ENCODE results near the gene PARD3.
"Not testable (repeated sequence)": the region's sequence is repeated elsewhere in the genome, so short reads cannot be mapped to it uniquely, and the experiment has no call there.

PARD3 gene

DNA sequence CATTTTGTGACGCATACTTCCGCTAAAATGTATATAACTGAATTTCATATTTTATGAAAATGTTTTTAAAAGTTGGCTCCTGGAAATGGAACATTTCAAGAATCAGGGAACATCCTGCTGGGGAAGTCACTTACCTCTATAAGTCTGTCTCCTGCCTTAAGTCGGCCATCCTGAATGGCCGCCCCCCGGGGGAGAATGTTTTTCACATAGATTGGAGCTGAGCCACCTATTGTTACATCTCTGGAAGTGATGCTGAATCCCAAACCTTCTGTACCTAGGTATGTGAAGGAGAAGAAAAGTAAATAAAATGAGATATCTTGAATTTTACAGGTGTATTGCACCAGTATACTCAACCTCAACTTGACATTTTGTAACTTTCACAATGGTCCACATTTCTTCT, 437.3 kb downstream of the PARD3 start:
- FAIRE-seq = no peak

DNA sequence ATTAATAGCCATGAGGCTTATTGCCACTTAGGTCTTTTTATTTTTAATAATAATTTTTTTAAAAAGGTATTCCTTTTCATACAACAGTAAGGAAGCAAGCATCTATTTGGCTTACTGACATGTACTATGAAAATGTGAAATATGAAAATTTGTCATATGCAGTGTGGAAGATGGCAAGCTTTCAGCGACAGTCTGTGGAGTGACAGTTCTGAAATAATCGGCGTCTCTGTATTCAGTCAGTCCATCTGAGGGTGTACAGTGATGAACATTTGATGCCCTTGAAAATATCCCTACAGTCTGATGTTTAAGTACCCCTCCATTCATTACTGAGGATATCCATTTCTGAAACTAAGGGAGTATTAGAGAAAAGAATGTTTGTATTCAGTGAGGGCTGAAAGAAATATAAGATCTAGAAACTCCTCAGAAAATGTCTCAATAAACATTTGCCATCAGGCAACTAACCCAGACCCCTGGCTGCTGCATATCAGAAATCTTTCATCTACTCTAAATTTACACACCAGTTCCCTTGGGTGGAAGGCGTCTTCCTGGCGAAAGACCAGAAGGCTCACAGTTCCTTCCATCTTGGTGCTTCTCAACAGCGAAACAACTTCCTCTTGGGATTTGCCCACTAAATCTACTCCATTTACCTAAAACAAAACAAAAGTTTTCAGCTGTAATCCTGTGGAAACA, 440.6 kb downstream of the PARD3 start:
- FAIRE-seq (peak; percentile 20), DNase-seq (ENCODE audit: insufficient read length, low spot score) (no peak)

More for the DNA sequence above, 437.3 kb downstream of the PARD3 start:
- no peak for DNase-seq (ENCODE audit: insufficient read length, low spot score)

DNA sequence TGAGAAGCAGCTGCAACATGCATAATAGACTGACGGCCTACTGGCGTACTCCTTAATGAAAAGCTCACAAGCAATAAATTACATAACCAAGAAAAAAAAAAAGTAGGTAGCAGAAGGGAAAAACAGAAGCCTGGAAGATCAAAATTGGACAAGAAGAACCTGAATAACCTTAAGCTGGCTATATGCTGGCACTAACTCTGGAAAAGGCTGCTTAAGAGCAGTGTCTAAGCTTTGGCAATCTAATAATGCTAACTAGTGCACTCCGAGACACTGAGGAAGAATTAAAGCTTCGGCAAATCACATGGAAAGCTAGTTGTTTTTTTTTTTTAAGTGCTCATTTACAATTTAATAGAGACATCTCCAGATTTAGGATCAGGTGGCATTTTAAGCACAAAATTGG, 441.9 kb downstream of the PARD3 start:
- FAIRE-seq (no peak), DNase-seq (ENCODE audit: insufficient read length, low spot score) (no peak)

DNA sequence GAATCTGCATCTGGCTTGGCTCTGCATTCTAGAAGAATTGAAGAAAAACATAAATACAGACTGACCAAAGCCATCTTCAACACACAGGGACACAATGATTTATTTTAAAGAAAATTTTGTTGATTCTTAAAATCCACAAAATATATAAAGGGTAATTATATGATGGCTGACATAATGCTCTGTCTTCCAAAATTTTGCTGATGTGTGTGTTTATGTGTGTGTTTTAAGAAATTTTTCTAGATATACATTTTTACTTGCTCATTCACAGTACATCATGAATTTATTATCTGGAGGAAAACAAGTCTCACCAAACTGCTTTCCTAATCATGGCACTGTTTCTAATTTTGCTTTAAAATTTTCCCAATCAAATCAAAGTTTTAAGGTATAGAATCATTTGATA, 442.6 kb downstream of the PARD3 start:
- DNase-seq (ENCODE audit: insufficient read length, low spot score) (no peak), FAIRE-seq (no peak)

DNA sequence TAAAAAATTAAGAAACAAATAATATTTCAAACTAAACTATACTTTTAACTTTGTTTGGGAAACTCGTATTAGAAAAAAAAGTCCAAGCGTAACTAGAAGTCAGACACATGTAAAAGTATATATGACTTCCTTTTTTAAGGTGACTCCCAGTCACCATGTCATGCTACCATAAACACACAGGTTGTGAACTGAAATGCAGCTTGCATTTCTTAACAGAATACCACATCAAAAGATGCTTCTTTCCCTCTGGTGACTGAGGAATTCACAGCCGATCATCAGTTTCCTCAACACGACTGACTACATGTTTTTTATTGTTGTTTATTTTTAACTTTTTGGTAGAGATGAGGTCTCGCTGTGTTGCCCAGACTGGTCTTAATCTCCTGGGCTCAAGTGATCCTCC, 445.0 kb downstream of the PARD3 start:
- peak; percentile 16 for FAIRE-seq

DNA sequence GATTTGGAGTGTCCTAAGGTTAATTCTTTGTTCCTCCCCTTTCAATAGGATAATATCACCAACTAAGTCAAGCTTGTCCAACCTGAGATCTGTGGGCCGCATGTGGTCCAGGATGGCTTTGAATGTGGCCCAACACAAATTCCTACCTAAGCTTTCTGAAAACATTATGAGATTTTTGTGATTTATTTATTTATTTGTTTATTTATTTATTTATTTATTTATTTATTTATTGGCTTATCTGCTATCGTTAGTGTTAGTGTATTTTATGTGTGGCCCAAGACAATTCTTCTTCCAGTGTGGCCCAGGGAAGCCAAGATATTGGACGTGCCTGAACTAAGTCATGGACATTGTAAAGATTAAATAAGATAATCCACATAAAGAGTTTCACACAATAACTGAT, 446.0 kb downstream of the PARD3 start:
- no peak for FAIRE-seq
- DNase-seq (ENCODE audit: insufficient read length, low spot score) = no peak

More for the DNA sequence above, 445.0 kb downstream of the PARD3 start:
- DNase-seq (ENCODE audit: insufficient read length, low spot score) = no peak

DNA sequence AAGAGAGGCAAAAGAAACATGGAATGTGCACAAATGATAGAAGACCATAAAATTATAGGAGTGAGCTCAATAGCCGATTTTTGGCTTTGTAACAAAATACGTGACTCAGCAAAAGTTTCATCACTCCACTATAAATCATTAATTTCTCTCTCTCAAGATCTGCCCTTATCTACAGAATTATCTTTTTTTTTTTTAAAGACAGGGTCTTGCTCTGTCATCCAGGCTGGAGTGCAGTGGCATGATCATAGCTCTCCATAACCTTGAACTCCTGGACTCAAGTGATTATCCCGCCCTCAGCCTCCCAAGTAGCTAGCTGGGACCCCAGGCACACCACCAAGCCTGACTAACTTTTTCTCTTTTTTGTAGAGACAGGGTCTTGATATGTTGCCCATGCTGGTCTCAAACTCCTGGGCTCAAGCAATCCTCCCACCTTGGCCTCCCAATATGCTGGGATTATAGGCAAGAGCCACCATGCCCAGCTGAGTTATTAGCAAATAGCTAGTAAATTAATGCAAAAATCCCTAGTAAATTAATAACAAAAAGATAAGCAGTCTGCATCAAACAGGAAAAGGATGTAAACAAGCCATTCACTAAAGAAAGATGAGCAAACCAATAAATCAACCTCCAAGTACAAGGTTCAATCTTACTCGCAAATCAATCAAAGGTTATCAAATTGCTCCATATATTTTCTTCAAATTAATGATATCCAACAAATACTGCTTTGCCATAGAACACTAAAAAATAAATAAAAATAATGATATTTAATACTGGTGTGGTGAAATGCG, 450.7 kb downstream of the PARD3 start:
- DNase-seq (ENCODE audit: insufficient read length, low spot score) = no peak
- no peak for FAIRE-seq

DNA sequence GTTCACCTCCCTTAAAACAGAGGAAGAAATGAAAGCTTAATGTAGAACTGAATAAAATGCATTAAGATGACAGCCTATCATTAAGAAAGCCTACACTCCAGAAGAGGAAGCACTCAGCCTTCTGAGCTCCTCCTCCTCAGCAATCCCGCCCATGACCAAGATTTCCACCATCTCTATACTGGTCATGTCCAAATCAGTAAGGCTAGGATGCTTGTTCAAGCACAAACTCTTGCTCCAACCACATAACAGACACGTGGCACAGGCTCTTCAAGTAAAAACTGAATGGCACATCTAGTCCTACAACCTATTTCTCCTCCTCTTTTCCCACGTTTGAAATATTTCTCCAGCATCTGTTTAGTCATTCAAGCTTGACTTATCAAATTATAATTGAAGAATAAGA, 454.1 kb downstream of the PARD3 start:
- no peak for DNase-seq (ENCODE audit: insufficient read length, low spot score)
- FAIRE-seq = no peak

DNA sequence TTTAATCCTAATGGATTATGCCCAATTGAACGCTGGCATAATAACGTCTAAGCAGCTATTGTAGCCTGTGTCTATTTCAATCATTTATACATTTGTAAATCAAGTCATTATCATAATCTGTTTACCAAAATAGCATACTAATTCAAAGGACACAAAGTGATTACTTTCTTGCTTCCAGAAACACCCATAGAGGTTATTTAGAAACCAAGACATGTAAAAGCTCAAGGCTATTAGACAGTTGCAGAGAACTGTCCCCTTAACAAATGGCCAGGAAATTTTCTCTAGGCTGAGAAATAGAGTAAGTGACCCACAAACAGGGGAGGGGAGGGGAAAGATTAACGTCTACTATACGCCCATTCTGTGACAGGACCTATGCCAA, 455.7 kb downstream of the PARD3 start:
- FAIRE-seq = no peak

DNA sequence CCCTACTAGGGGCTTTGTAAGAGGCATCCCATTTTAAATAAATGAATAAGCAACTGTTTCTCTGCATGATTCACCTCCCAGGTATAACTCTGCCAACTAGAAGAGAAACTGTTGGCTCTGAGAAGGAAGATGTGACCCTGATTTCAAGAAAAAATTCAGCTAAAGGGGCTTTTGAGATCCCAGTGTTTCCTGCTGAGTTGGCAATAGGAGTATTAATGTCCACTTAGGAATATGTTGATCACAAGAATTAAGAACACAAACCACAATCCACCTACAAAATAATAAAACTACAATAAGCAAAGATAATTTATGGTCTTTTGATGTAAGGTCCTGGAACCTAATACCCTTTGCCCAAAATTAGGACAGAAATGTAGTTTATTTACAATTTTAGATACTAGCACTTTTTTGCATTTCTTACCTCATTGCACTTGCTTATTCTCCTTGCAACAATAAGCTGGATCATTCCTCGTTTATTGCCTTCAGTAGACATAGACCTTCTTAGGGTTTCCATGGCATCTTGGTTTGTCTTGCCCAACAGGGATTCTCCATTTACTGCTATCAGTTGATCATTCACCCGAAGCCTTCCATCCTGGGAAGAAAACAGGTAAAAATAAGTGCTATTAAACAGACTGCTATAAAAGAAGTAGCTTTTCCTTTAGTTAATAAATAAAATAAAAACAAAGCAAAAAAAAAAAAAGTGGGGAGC, 456.2 kb downstream of the PARD3 start:
- no peak for FAIRE-seq

More for the DNA sequence above, 455.7 kb downstream of the PARD3 start:
- no peak for DNase-seq (ENCODE audit: insufficient read length, low spot score)

DNA sequence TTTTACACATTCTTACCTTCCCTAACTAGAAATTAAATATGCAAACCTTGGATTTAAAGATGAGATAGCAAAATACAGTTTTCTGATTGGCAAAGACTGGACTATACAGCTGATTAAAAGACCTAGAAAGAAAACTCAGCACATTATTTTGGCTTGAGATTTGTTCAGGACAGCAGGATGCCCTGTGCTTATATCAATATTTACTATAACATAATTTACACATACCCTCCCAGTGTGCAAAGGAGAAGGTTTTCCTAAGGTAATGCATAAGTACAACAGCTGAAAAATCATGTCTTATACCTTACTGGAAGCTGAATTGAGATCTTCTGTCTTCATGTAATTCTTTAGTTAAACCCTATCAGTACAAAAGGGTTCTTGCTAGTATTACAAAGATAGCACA, 458.6 kb downstream of the PARD3 start:
- FAIRE-seq (no peak), DNase-seq (ENCODE audit: insufficient read length, low spot score) (no peak)

More for the DNA sequence above, 456.2 kb downstream of the PARD3 start:
- DNase-seq (ENCODE audit: insufficient read length, low spot score) = no peak

DNA sequence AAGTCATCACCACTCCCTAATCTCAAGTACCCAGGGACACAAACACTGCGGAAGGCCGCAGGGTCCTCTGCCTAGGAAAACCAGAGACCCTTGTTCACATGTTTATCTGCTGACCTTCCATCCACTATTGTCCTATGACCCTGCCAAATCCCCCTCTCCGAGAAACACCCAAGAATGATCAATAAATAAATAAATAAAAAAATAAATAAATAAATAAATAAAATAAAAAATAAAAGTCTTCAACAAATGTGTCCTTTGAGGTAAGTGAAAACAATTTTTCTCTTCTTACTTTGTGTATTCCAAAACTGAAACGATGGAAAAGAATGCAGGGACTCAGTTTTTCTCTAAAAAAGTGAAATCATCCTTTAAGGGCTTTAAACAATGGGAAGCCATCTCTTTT, 461.6 kb downstream of the PARD3 start:
- not testable (repeated sequence) for DNase-seq (ENCODE audit: insufficient read length, low spot score); FAIRE-seq

DNA sequence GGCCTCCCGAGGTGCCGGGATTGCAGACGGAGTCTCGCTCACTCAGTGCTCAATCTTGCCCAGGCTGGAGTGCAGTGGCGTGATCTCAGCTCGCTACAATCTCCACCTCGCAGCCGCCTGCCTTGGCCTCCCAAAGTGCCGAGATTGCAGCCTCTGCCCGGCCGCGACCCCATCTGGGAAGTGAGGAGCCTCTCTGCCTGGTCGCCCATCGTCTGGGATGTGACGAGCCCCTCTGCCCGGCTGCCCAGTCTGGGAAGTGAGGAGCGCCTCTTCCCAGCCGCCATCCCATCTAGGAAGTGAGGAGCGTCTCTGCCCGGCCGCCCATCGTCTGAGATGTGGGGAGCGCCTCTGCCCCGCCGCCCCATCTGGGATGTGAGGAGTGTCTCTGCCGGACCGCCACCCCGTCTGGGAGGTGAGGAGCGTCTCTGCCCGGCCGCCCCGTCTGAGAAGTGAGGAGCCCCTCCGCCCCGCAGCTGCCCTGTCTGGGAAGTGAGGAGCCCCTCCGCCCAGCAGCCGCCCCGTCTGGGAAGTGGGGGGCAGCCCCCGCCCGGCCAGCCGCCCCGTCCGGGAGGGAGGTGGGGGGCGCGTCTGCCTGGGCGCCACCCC, 462.4 kb downstream of the PARD3 start:
- not testable (repeated sequence) for DNase-seq (ENCODE audit: insufficient read length, low spot score); FAIRE-seq

DNA sequence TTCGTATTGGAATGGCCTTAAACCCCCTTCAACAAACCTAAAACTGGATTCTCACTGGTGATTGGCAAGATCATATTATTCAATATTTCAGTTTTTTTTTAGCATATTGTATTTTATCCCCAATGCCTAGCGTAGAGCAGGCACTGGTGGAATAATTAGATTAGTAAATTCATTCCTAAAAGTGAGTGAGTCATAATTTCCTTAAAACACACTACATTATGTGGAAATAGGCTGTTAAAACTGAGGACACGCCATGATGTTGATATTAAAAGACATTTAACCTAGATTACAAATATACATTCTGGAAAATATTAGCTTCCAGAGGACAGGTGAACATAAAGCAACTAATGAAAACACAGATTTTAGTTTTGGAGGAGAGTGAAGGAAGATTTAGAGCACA, 463.9 kb downstream of the PARD3 start:
- DNase-seq (ENCODE audit: insufficient read length, low spot score) (no peak), FAIRE-seq (no peak)

DNA sequence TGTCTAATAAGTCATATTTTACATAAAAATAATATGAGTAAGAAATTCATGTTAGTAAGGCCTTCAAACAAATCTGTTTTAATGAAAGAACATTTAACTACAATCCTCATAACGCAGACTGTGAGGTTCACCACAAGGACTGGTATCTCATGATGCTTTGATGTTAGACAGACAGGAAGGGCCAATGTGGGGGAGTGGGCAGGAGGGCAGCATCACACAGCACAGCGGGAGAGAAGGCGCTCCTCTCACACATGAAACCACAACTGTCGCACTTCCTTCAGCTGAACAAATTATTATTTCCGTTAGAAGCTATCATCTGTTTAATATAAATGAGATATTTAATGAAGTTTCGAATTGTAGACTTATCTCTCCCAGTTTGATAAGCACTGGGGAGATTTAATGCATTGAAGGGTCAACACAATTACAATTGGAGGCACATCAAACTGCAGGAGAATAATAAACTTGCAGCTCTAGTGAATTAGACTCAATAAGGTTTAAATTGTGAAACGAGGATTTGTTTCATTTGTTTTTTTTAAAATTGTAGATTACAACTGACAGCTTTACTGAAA, 466.1 kb downstream of the PARD3 start:
- FAIRE-seq (peak; percentile 49), DNase-seq (ENCODE audit: insufficient read length, low spot score) (no peak)

DNA sequence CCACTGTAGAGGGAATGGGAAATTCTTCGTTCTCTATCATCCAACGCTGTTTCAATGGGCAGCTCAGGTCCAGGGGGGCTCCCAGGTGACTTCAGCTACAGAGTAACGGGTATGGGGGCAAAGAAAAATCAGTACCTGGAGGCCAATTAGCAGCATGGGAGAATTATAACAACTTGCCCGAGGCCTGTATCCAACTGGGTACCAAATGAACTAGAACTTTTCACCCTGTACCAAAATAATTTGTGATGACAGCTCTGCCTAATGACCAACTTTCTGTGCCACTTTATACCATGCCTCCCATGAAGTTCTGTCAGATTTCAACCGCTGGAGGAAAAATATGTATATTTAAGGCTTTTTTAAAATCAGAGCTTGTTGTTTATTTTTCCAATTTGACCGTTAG, 467.1 kb downstream of the PARD3 start:
- FAIRE-seq = no peak
- DNase-seq (ENCODE audit: insufficient read length, low spot score) = no peak

DNA sequence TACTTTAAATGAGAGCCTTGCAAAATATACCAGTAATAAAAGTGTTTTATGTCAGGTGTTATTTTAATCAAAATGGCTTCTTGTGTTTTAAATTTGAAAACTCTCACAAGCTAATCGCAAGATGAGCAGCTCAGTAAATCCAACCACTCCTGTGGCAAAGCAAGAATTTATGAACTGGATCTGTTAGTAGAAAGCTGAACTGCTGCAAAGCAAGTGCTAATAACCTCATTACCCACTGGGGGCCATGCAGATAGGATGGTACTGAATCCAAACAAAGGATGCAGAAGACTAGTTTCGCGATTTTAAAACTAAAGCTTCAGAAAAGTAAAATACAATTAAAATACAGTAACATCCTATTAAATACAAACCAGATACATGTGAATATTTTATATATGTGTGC, 468.0 kb downstream of the PARD3 start:
- DNase-seq (ENCODE audit: insufficient read length, low spot score) (no peak), FAIRE-seq (no peak)

DNA sequence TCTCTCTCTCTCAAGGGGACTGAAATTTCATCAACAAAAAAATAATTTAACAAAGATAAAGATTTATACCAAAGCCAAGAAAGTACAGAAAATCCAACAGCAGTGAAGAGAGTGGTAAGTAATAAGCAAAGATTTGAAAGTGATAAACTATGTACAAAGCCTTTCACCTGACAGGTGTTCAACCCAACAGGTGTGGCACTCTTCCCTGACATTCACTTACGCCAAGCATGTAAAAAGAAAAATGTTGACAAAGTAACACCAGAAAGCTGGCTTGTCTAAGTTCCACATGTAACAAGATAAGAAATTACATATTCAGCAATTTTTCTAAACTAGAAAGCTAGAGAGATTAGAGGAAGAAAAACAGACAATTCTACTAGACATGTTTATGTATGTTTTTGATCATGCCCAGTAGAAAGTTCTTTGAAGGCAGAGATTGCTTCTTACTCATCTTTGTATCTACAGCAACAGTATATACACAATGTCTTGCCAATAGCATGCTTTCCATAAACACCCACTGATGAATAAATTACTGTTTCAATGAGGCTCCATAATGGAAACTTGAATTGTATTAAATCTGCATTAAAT, 468.5 kb downstream of the PARD3 start:
- DNase-seq (ENCODE audit: insufficient read length, low spot score) (no peak), FAIRE-seq (no peak)

DNA sequence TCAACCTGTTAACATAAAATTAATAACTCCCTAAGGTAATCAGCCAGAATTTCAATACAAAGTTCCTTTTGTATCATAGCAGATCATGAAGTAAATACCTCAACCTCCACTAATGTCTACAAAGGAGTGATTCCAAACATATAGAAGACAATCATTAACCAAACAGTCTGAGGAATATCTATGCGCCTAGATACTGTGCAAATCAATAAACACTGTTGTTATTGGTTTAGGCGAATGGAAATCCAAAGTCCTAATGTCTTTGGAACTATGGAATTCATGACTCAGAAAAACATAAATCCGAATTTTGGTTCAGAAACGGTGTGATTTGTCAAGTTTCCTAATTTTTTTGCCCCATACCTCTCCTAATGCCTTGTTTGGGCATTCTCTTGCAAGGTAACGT, 469.7 kb downstream of the PARD3 start:
- FAIRE-seq = peak; percentile 57
- DNase-seq (ENCODE audit: insufficient read length, low spot score) = no peak

DNA sequence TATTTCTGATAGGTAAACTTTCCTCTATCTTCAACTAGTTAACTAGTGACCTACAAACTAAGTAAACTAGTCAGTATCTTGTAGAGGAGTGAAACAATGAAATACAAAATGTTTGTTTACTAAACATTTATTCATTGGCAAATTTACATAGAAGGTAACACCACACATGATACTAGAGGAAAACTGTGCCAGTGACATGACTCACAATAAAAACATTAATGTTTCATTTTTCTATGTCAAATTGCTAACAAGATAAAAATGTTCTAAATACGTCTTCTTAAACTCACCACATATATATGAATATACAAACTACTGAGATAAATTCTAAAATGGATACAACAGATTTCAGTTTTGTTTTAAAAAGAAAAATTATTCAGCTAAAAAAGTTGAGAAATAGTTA, 471.3 kb downstream of the PARD3 start:
- FAIRE-seq (no peak), DNase-seq (ENCODE audit: insufficient read length, low spot score) (no peak)
